Liver (tissue), 9 donors: ENCODE measurements around the gene EVA1B. TPM values are rescaled to one million over a fixed set of nuclear protein-coding genes. Genes with fewer than 3 reads are reported as not detected.
A peak's percentile ranks its signal among the peaks of the same experiment; 100 is the strongest.

ENCODE experiments used
- DNase-seq: peaks from one replicate; pipeline ENCODE4 v3.0.0-alpha.2; 2017; ENCODE audit warnings: low spot score
- H3K27ac ChIP-seq, 2 donors: one replicate each; pipeline ENCODE4 v1.7.0; 2013; ENCODE audit warnings: inconsistent platforms in 2 of 2, low read length in 2 of 2, control low read depth in 1 of 2, low read depth in 1 of 2, mild to moderate bottlenecking in 1 of 2
- H3K27me3 ChIP-seq, 4 donors: one replicate each; pipeline versions ENCODE4 v1.6.1 to v1.7.0; 2013; ENCODE audit warnings: low read length in 3 of 4, inconsistent platforms in 1 of 4, mild to moderate bottlenecking in 1 of 4, moderate library complexity in 1 of 4; ENCODE audit not compliant: control insufficient read depth in 4 of 4, insufficient read depth in 4 of 4
- H3K36me3 ChIP-seq, 4 donors: one replicate each; pipeline versions ENCODE4 v1.6.1 to v1.7.0; 2013; ENCODE audit warnings: low read length in 3 of 4, mild to moderate bottlenecking in 3 of 4, low read depth in 1 of 4, moderate library complexity in 1 of 4; ENCODE audit not compliant: control insufficient read depth in 4 of 4, insufficient read depth in 3 of 4
- H3K4me1 ChIP-seq, 4 donors: one replicate each; pipeline versions ENCODE4 v1.6.1 to v1.7.0; 2013; ENCODE audit warnings: low read length in 3 of 4, mild to moderate bottlenecking in 3 of 4, moderate library complexity in 1 of 4; ENCODE audit not compliant: control insufficient read depth in 4 of 4, insufficient read depth in 4 of 4
- H3K4me3 ChIP-seq, 3 donors: one replicate each; pipeline versions ENCODE4 v1.6.1 to v1.7.0; 2013; ENCODE audit warnings: low read length in 3 of 3, control low read depth in 1 of 3, low read depth in 1 of 3, mild to moderate bottlenecking in 1 of 3
- H3K9ac ChIP-seq, 2 donors: one replicate each; pipeline ENCODE4 v1.7.0; 2013; ENCODE audit warnings: low read length in 2 of 2, mild to moderate bottlenecking in 2 of 2, moderate library complexity in 2 of 2, control low read depth in 1 of 2, low read depth in 1 of 2
- H3K9me3 ChIP-seq, 4 donors: one replicate each; pipeline versions ENCODE4 v1.6.1 to v1.7.0; 2013; ENCODE audit warnings: low read length in 3 of 4; ENCODE audit not compliant: control insufficient read depth in 4 of 4
- EGR1 ChIP-seq, 2 donors: IDR thresholded peaks; 2 replicates each; pipeline ENCODE4 v1.6.1; 2016 to 2018; ENCODE audit warnings: antibody characterized with exemption in 2 of 2, low read depth in 2 of 2
- FOXA1 ChIP-seq: IDR thresholded peaks from 2 replicates; pipeline ENCODE4 v1.6.1; 2016; ENCODE audit warnings: antibody characterized with exemption
- FOXA2 ChIP-seq: IDR thresholded peaks from 2 replicates; pipeline ENCODE4 v1.6.1; 2016; ENCODE audit warnings: antibody characterized with exemption
- GABPA ChIP-seq, 2 donors: IDR thresholded peaks in 1 of 2; conservative IDR thresholded peaks in 1 of 2; 2 replicates each; pipeline ENCODE4 v1.6.1; 2016; ENCODE audit warnings: antibody characterized with exemption in 2 of 2, mild to moderate bottlenecking in 1 of 2, moderate library complexity in 1 of 2
- HNF4A ChIP-seq, 2 donors: conservative IDR thresholded peaks; 2 replicates each; pipeline ENCODE4 v1.6.1; 2016; ENCODE audit warnings: antibody characterized with exemption in 2 of 2, mild to moderate bottlenecking in 2 of 2
- NR2F2 ChIP-seq: IDR thresholded peaks from 2 replicates; pipeline ENCODE4 v1.6.1; 2016; ENCODE audit warnings: antibody characterized with exemption
- RAD21 ChIP-seq, 2 donors: IDR thresholded peaks; 2 replicates each; pipeline ENCODE4 v1.6.1; 2016; ENCODE audit warnings: antibody characterized with exemption in 2 of 2, mild to moderate bottlenecking in 2 of 2
- RXRA ChIP-seq, 2 donors: IDR thresholded peaks; 2 replicates each; pipeline ENCODE4 v1.6.1; 2017 to 2018; ENCODE audit warnings: antibody characterized with exemption in 2 of 2, mild to moderate bottlenecking in 1 of 2
- YY1 ChIP-seq: IDR thresholded peaks from 2 replicates; pipeline ENCODE4 v1.6.1; 2016; ENCODE audit warnings: antibody characterized with exemption, mild to moderate bottlenecking
- WGBS: extraction: QIAGEN DNeasy Blood & Tissue Kit; methylation state at CpG from one replicate; pipeline ENCODE4 v1.1.7; 2013; 5-methylcytosine and 5-hydroxymethylcytosine counted together
- polyA plus RNA-seq, 2 donors: library from polyadenylated mRNA; stranded (reverse) in 1 of 2; unstranded in 1 of 2; fragments of 200-250 nt in 1 of 2; fragments of >200 nt in 1 of 2; fragmentation: Nextera tagmentation in 1 of 2; extraction: Ambion mirVana in 1 of 2; gene quantifications; one replicate each; pipeline versions ENCODE4 v1.2.1 to v1.2.3, GENCODE V29; 2013 to 2015
- total RNA-seq, 2 donors: library from RNA; depleted of rRNA; stranded (reverse); fragments of >200 nt; gene quantifications; one replicate each; pipeline ENCODE4 v1.2.3, GENCODE V29; 2014
- TF ChIP-seq, protein P1 (sequence below): IDR thresholded peaks from 2 replicates; pipeline ENCODE4 v1.6.1; 2016; ENCODE audit warnings: antibody characterized with exemption
- TF ChIP-seq, protein P2 (sequence below): IDR thresholded peaks from 2 replicates; pipeline ENCODE4 v1.6.1; 2016; ENCODE audit warnings: antibody characterized with exemption, mild to moderate bottlenecking
- TF ChIP-seq, protein P3 (sequence below): IDR thresholded peaks from 2 replicates; pipeline ENCODE4 v1.6.1; 2016; ENCODE audit warnings: antibody characterized with exemption
- donor health status: healthy.
- donor health status: healthy.
- donor health status: healthy.
- donor health status: healthy.
- donor health status: healthy.

EVA1B gene
- total and polyA plus RNA-seq, 4 donors = 3.3 to 22.7 (median 8.4) TPM

DNA sequence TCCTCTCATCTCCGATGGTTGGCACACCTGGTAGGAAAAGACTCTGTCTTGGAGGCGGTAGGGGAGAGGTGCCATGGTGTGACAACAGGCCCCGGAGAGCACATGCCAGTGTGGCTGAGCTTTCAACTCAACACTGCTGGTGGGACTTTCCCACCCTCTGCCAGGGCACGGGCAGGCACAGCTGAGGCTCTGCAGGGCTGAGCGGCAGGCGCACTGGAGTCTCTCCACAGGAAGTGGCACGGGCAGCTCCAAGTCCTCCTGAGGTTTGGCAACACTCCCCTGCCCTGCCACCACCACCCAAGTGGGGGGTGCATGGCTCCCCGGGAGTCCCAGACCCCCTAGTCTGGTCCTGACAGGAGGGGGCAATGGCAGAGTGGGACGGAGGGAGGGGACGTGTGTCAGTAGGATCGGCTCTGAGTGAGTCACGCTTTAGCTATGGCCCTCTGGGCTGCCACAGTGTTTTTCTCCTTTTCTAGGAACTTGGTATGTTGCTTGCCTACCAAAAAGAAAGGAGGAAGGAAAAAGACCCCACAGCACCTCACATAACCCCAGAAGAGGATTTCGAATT is 27.3 kb upstream of the EVA1B start:
- 72% methylated on average over 13 of the region's 13 CpGs for WGBS
- Histone ChIP-seq H3K27me3 (no peaks in the 10 kb centered on the region), H3K4me3 (no peak overlapping the region), H3K27ac (peak overlapping the region; percentile 8), H3K4me1 (no peaks in the 10 kb centered on the region), H3K9ac (no peak overlapping the region), H3K36me3 (peaks cover 18 to 69% (median 36%) of the 10 kb centered on the region in 4 donors), H3K9me3 (no peaks in the 10 kb centered on the region)
- TF ChIP-seq, protein P1, sequence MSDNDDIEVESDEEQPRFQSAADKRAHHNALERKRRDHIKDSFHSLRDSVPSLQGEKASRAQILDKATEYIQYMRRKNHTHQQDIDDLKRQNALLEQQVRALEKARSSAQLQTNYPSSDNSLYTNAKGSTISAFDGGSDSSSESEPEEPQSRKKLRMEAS = no peak
- TF ChIP-seq NR2F2 = no peak
- no peak for DNase-seq

DNA sequence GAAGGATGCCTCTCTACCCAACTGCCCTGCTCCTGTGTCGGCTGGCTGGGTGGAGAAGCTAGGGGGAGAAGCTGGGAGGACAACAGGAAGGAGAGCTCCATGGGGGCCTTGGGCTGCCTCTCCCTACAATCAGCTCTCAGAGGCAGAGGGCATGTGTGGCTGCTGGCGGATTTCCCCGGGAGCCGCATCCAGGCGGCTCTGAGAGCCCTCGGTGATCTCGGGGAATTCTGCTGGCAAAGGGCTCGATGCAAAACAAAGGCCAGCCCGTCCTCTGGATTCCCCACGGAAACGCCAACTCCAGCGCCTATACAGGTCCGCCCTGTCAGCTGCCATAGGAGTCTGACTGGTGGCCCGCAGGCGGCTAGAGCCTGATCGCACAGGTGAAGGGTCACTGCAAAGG is 26.4 kb upstream of the EVA1B start:
- TF ChIP-seq FOXA1 = no peak
- TF ChIP-seq RXRA (IDR thresholded peaks at IDR 0.05) = no peak
- TF ChIP-seq, protein P2, sequence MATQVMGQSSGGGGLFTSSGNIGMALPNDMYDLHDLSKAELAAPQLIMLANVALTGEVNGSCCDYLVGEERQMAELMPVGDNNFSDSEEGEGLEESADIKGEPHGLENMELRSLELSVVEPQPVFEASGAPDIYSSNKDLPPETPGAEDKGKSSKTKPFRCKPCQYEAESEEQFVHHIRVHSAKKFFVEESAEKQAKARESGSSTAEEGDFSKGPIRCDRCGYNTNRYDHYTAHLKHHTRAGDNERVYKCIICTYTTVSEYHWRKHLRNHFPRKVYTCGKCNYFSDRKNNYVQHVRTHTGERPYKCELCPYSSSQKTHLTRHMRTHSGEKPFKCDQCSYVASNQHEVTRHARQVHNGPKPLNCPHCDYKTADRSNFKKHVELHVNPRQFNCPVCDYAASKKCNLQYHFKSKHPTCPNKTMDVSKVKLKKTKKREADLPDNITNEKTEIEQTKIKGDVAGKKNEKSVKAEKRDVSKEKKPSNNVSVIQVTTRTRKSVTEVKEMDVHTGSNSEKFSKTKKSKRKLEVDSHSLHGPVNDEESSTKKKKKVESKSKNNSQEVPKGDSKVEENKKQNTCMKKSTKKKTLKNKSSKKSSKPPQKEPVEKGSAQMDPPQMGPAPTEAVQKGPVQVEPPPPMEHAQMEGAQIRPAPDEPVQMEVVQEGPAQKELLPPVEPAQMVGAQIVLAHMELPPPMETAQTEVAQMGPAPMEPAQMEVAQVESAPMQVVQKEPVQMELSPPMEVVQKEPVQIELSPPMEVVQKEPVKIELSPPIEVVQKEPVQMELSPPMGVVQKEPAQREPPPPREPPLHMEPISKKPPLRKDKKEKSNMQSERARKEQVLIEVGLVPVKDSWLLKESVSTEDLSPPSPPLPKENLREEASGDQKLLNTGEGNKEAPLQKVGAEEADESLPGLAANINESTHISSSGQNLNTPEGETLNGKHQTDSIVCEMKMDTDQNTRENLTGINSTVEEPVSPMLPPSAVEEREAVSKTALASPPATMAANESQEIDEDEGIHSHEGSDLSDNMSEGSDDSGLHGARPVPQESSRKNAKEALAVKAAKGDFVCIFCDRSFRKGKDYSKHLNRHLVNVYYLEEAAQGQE = no peak
- TF ChIP-seq, protein P3, sequence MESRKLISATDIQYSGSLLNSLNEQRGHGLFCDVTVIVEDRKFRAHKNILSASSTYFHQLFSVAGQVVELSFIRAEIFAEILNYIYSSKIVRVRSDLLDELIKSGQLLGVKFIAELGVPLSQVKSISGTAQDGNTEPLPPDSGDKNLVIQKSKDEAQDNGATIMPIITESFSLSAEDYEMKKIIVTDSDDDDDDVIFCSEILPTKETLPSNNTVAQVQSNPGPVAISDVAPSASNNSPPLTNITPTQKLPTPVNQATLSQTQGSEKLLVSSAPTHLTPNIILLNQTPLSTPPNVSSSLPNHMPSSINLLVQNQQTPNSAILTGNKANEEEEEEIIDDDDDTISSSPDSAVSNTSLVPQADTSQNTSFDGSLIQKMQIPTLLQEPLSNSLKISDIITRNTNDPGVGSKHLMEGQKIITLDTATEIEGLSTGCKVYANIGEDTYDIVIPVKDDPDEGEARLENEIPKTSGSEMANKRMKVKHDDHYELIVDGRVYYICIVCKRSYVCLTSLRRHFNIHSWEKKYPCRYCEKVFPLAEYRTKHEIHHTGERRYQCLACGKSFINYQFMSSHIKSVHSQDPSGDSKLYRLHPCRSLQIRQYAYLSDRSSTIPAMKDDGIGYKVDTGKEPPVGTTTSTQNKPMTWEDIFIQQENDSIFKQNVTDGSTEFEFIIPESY = no peak
- TF ChIP-seq FOXA2 = no peak
- no peak for TF ChIP-seq NR2F2
- TF ChIP-seq GABPA (IDR thresholded peaks at IDR 0.05 in 1 of 2, conservative IDR thresholded peaks at IDR 0.05 in 1 of 2) = no peak
- TF ChIP-seq YY1 = no peak
- no peak for TF ChIP-seq RAD21 (IDR thresholded peaks at IDR 0.05)
- no peak for TF ChIP-seq HNF4A (conservative IDR thresholded peaks at IDR 0.05)
- no peak for TF ChIP-seq EGR1 (IDR thresholded peaks at IDR 0.05; ENCODE audit: low read depth in 2 of 2)
- TF ChIP-seq, protein P1 = no peak
- DNase-seq = no peak
- Histone ChIP-seq H3K27me3 (no peaks in the 10 kb centered on the region), H3K4me1 (no peaks in the 10 kb centered on the region), H3K27ac (no peak overlapping the region), H3K9me3 (no peaks in the 10 kb centered on the region), H3K36me3 (peaks cover 11 to 69% (median 37%) of the 10 kb centered on the region in 4 donors), H3K4me3 (no peak overlapping the region), H3K9ac (no peak overlapping the region)
- WGBS = 87% methylated on average over 16 of the region's 16 CpGs
